Ovary (tissue), 9 donors: ENCODE data around the gene RPS3. TPM values are rescaled to one million over a fixed set of nuclear protein-coding genes. Genes with fewer than 3 reads are reported as not detected.

ENCODE experiments used
- DNase-seq, 5 donors: peaks; one replicate each; pipeline ENCODE4 v3.0.0-alpha.2; 2019 to 2020
- H3K27ac ChIP-seq, 2 donors: fragments of 200-600 bp; one replicate each; pipeline versions ENCODE4 v1.5.1 to v1.8.0; 2019 to 2022
- H3K27me3 ChIP-seq: fragments of 200-600 bp; one replicate; pipeline ENCODE4 v1.8.0; 2022
- H3K36me3 ChIP-seq: fragments of 200-600 bp; sonication (generic); one replicate; pipeline ENCODE4 v1.5.1; 2019
- H3K4me1 ChIP-seq: one replicate; pipeline ENCODE4 v1.8.1; 2013; ENCODE audit warnings: mild to moderate bottlenecking, moderate library complexity; ENCODE audit not compliant: insufficient read depth
- H3K4me3 ChIP-seq: fragments of 200-600 bp; sonication (generic); one replicate; pipeline ENCODE4 v1.5.1; 2017
- H3K9me3 ChIP-seq, 2 donors: fragments of 200-600 bp in 1 of 2; sonication (generic) in 1 of 2; one replicate each; pipeline versions ENCODE4 v1.5.1 to v1.8.1; 2013 to 2019; ENCODE audit warnings: mild to moderate bottlenecking in 1 of 2, moderate library complexity in 1 of 2
- CTCF ChIP-seq, 3 donors: fragments of 450-650 bp in 2 of 3; fragments of 200-600 bp in 1 of 3; IDR thresholded peaks; one replicate each; pipeline versions ENCODE4 v1.5.1 to v1.8.0; 2016 to 2022; ENCODE audit warnings: antibody characterized with exemption in 3 of 3, mild to moderate bottlenecking in 1 of 3
- EP300 ChIP-seq: sonication (generic); formaldehyde crosslinking; IDR thresholded peaks from one replicate; pipeline ENCODE4 v1.6.1; 2017; ENCODE audit warnings: antibody characterized with exemption
- POLR2A ChIP-seq: fragments of 450-650 bp; IDR thresholded peaks from one replicate; pipeline ENCODE4 v1.6.1; 2017; ENCODE audit warnings: antibody characterized with exemption, mild to moderate bottlenecking, moderate library complexity
- WGBS, 3 donors: extraction: QIAGEN DNeasy Blood & Tissue Kit in 1 of 3; methylation state at CpG; one replicate each; pipeline versions ENCODE4 v1.1.5 to v1.1.7; 2013 to 2017; 5-methylcytosine and 5-hydroxymethylcytosine counted together
- intact Hi-C, 4 donors: fragments of 100-400 bp; cut with DNase I; formaldehyde crosslinking; loops; one replicate each; pipeline versions ENCODE4 v1.11.0 to v1.15.1; 2022 to 2023
- polyA plus RNA-seq, 2 donors: library from polyadenylated mRNA; stranded (reverse); fragments of 200-250 nt in 1 of 2; fragments of 350-450 nt in 1 of 2; fragmentation: Illumina TruSeq in 1 of 2; extraction: RNeasy Lipid Tissue Mini Kit (QIAGEN cat#74804) in 1 of 2; gene quantifications; one replicate each; pipeline ENCODE4 v1.2.3, GENCODE V29; 2013 to 2014
- total RNA-seq, 7 donors: library from RNA; depleted of rRNA in 2 of 7; stranded (reverse); fragments of >200 nt in 2 of 7; fragmentation: NEBNext Ultra II Directional in 3 of 7; extraction: Animal tissue kit (Norgen Biotek cat#: 25700) in 3 of 7; gene quantifications; one replicate each; pipeline versions ENCODE4 v1.1.0 to v1.2.4, GENCODE V29; 2016 to 2023
- donor health status: DM: no; HTN: no; CAD: no; lungs with moderate emphysema.
- donor health status: DM: no; HTN: no; CAD: no.
- donor health status: Bipolar disorder and iron deficiency.
- donor health status: DM: yes; HTN: yes; CAD: no.
- donor health status: DM: no; HTN: no; CAD: no.
- donor health status: DM: yes; HTN: yes; CAD: no.

RPS3 gene
- total and polyA plus RNA-seq, 9 donors = 3,268 to 7,276 (median 5,342) TPM

- no peaks in the 10 kb centered on the region for H3K9me3 ChIP-seq
- DNase-seq = no peak
- H3K27me3 ChIP-seq = no peaks in the 10 kb centered on the region
- TF ChIP-seq EP300 = no peak
- no peak for TF ChIP-seq POLR2A
- no peak for TF ChIP-seq CTCF (IDR thresholded peaks at IDR 0.05)
- intact Hi-C loops = no loop called here
- WGBS, 3 donors = 64 to 74% (median 65%) methylated on average over 15 of the region's 15 CpGs
- no peak overlapping the region for H3K4me3 ChIP-seq
- H3K4me1 ChIP-seq = no peaks in the 10 kb centered on the region
- no peak overlapping the region for H3K27ac ChIP-seq
- H3K36me3 ChIP-seq = no peaks in the 10 kb centered on the region
Observed at GRCh38 chr11:75422248-75423231, 23.2 kb downstream of the RPS3 start.

GRCh38 chr11:75423721-75424120 is 24.4 kb downstream of the RPS3 start:
- H3K27ac ChIP-seq = no peak overlapping the region
- no peak for DNase-seq

GRCh38 chr11:75424396-75424795 is 25.1 kb downstream of the RPS3 start:
- H3K36me3 ChIP-seq = no peaks in the 10 kb centered on the region
- no peak overlapping the region for H3K4me3 ChIP-seq
- no peaks in the 10 kb centered on the region for H3K27me3 ChIP-seq
- H3K4me1 ChIP-seq = no peaks in the 10 kb centered on the region
- no peak for DNase-seq
- 89 to 100% (median 97%) methylated on average over 1 of the region's 1 CpG for WGBS, 3 donors
- TF ChIP-seq POLR2A (no peak), EP300 (no peak), CTCF (IDR thresholded peaks at IDR 0.05) (no peak)
- no peak overlapping the region for H3K27ac ChIP-seq
- intact Hi-C loops = no loop called here
- H3K9me3 ChIP-seq = no peaks in the 10 kb centered on the region

More at GRCh38 chr11:75423721-75424120, 24.4 kb downstream of the RPS3 start:
- H3K27me3 ChIP-seq = no peaks in the 10 kb centered on the region
- intact Hi-C loops = no loop called here
- H3K4me3 ChIP-seq = no peak overlapping the region
- 84 to 89% (median 87%) methylated on average over 9 of the region's 9 CpGs for WGBS, 3 donors
- TF ChIP-seq CTCF (IDR thresholded peaks at IDR 0.05) = no peak
- TF ChIP-seq POLR2A = no peak
- no peak for TF ChIP-seq EP300
- H3K36me3 ChIP-seq = no peaks in the 10 kb centered on the region
- no peaks in the 10 kb centered on the region for H3K4me1 ChIP-seq
- no peaks in the 10 kb centered on the region for H3K9me3 ChIP-seq

- TF ChIP-seq POLR2A = no peak
- TF ChIP-seq EP300 = no peak
- no peak for TF ChIP-seq CTCF (IDR thresholded peaks at IDR 0.05)
- intact Hi-C loops = no loop called here
- Histone ChIP-seq H3K4me1 (peaks cover 5% of the 10 kb centered on the region), H3K36me3 (no peaks in the 10 kb centered on the region), H3K4me3 (no peak overlapping the region), H3K27me3 (peaks cover 1% of the 10 kb centered on the region), H3K9me3 (no peaks in the 10 kb centered on the region), H3K27ac (no peak overlapping the region)
- DNase-seq = no peak
- 79 to 81% (median 81%) methylated on average over 25 to 29 of the region's 29 CpGs for WGBS, 3 donors
Observed at GRCh38 chr11:75425422-75425821, 26.1 kb downstream of the RPS3 start.
